Measurements from ENCODE around the gene GJD4.

DNA sequence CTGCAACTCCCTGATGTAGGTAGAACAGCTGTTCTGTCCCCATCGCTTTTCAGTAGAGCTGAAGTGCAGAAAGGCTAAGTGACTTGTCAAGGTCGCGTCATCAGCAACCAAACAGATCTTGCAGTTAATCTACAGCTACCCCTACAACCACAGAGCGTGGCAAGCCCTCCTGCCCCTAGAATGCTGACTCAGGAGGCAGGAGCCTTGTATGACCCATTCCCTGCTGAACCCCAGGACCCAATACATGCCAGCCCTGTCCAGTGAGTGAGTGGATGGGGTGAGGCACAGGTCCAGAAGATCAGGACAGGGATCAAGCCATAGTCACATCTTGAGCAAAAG, 26.6 kb upstream of the GJD4 start:
- TF ChIP-seq, protein P1, sequence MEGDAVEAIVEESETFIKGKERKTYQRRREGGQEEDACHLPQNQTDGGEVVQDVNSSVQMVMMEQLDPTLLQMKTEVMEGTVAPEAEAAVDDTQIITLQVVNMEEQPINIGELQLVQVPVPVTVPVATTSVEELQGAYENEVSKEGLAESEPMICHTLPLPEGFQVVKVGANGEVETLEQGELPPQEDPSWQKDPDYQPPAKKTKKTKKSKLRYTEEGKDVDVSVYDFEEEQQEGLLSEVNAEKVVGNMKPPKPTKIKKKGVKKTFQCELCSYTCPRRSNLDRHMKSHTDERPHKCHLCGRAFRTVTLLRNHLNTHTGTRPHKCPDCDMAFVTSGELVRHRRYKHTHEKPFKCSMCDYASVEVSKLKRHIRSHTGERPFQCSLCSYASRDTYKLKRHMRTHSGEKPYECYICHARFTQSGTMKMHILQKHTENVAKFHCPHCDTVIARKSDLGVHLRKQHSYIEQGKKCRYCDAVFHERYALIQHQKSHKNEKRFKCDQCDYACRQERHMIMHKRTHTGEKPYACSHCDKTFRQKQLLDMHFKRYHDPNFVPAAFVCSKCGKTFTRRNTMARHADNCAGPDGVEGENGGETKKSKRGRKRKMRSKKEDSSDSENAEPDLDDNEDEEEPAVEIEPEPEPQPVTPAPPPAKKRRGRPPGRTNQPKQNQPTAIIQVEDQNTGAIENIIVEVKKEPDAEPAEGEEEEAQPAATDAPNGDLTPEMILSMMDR (IDR thresholded peaks at IDR 0.05) = no peak
- no peak for TF ChIP-seq POLR2A (IDR thresholded peaks at IDR 0.05)
- TF ChIP-seq POLR2AphosphoS5 (IDR thresholded peaks at IDR 0.05) = no peak
- TF ChIP-seq EP300 (IDR thresholded peaks at IDR 0.05) = no peak
